ENCODE measurements around the gene OR5AU1. TPM values are rescaled to one million over a fixed set of nuclear protein-coding genes. Genes with fewer than 3 reads are reported as not detected.
A peak's percentile ranks its signal among the peaks of the same experiment; 100 is the strongest.

Gene OR5AU1
- total RNA-seq, 1 donor from 2014 or later: not detected

GRCh38 chr14:21142357-21142756 lies 13.5 kb downstream of the OR5AU1 start:
- Histone ChIP-seq H3K27ac (no peak overlapping the region), H3K27me3 (no peaks in the 10 kb centered on the region), H3K4me1 (no peaks in the 10 kb centered on the region), H3K36me3 (no peaks in the 10 kb centered on the region), H3K9me3 (peaks cover 0 to 8% of the 10 kb centered on the region in 2 donors), H3K4me3 (no peak overlapping the region)
- no peak for DNase-seq (ENCODE audit: low spot score in 2 of 2)
- no peak for TF ChIP-seq CTCF (IDR thresholded peaks at IDR 0.05)
- intact Hi-C loops (cut with DNase I): no loop called here

GRCh38 chr14:21136024-21136423 lies 19.8 kb downstream of the OR5AU1 start:
- H3K4me1 ChIP-seq: no peaks in the 10 kb centered on the region
- no peak overlapping the region for H3K4me3 ChIP-seq
- H3K36me3 ChIP-seq: no peaks in the 10 kb centered on the region
- intact Hi-C loops (cut with DNase I): no loop called here
- no peak overlapping the region for H3K27ac ChIP-seq
- peaks cover 0 to under 1% of the 10 kb centered on the region in 2 donors for H3K9me3 ChIP-seq
- DNase-seq (ENCODE audit: low spot score in 2 of 2): no peak
- peak in 2 of 3 experiments; percentile 42 to 51 for TF ChIP-seq CTCF (IDR thresholded peaks at IDR 0.05)
- no peaks in the 10 kb centered on the region for H3K27me3 ChIP-seq

- Histone ChIP-seq H3K27ac (no peak overlapping the region), H3K9me3 (peaks cover 0 to 4% of the 10 kb centered on the region in 2 donors), H3K27me3 (no peaks in the 10 kb centered on the region), H3K4me3 (no peak overlapping the region), H3K4me1 (no peaks in the 10 kb centered on the region), H3K36me3 (no peaks in the 10 kb centered on the region)
- intact Hi-C loops (cut with DNase I): no loop called here
- DNase-seq (ENCODE audit: low spot score in 2 of 2): no peak
- no peak for TF ChIP-seq CTCF (IDR thresholded peaks at IDR 0.05)
These were observed 22.0 kb downstream of the OR5AU1 start for GRCh38 chr14:21133901-21134300.

GRCh38 chr14:21123429-21123828 lies 32.4 kb downstream of the OR5AU1 start:
- H3K9me3 ChIP-seq: no peaks in the 10 kb centered on the region
- H3K27me3 ChIP-seq: no peaks in the 10 kb centered on the region
- no peaks in the 10 kb centered on the region for H3K4me1 ChIP-seq
- H3K27ac ChIP-seq: no peak overlapping the region
- intact Hi-C loops (cut with DNase I): no loop called here
- no peak for TF ChIP-seq CTCF (IDR thresholded peaks at IDR 0.05)
- no peaks in the 10 kb centered on the region for H3K36me3 ChIP-seq
- DNase-seq (ENCODE audit: low spot score in 2 of 2): no peak
- no peak overlapping the region for H3K4me3 ChIP-seq

GRCh38 chr14:21121122-21121521 lies 34.7 kb downstream of the OR5AU1 start:
- Histone ChIP-seq H3K9me3 (no peaks in the 10 kb centered on the region), H3K27ac (no peak overlapping the region), H3K4me3 (no peak overlapping the region), H3K36me3 (no peaks in the 10 kb centered on the region), H3K27me3 (no peaks in the 10 kb centered on the region), H3K4me1 (no peaks in the 10 kb centered on the region)
- no peak for TF ChIP-seq CTCF (IDR thresholded peaks at IDR 0.05)
- no peak for DNase-seq (ENCODE audit: low spot score in 2 of 2)
- intact Hi-C loops (cut with DNase I): no loop called here

GRCh38 chr14:21120686-21121085 lies 35.2 kb downstream of the OR5AU1 start:
- no peak for TF ChIP-seq CTCF (IDR thresholded peaks at IDR 0.05)
- DNase-seq (ENCODE audit: low spot score in 2 of 2): no peak
- Histone ChIP-seq H3K4me3 (no peak overlapping the region), H3K9me3 (no peaks in the 10 kb centered on the region), H3K27me3 (no peaks in the 10 kb centered on the region), H3K36me3 (no peaks in the 10 kb centered on the region), H3K4me1 (no peaks in the 10 kb centered on the region), H3K27ac (no peak overlapping the region)
- intact Hi-C loops (cut with DNase I): no loop called here

All from ascending aorta (tissue), 2 donors.